Thoracic aorta (tissue), 2 donors: ENCODE data around the gene ACSL6. TPM values are rescaled to one million over a fixed set of nuclear protein-coding genes. Genes with fewer than 3 reads are reported as not detected.
"Not testable (repeated sequence)": the region's sequence is repeated elsewhere in the genome, so short reads cannot be mapped to it uniquely, and the experiment has no call there.

ENCODE experiments used
- ATAC-seq: fragments of 150-250 bp; one replicate; pipeline ENCODE4 v1.8.0; 2017; ENCODE audit warnings: low read depth; ENCODE audit not compliant: insufficient number of reproducible peaks, low FRiP score
- DNase-seq: peaks from one replicate; pipeline ENCODE4 v3.0.0-alpha.2; 2020; ENCODE audit warnings: low spot score
- H3K27ac ChIP-seq, 2 donors: fragments of 200-600 bp; sonication (generic); 1 replicate in 1 of 2; 2 replicates in 1 of 2; pipeline ENCODE4 v1.5.1; 2016; ENCODE audit warnings: mild to moderate bottlenecking in 2 of 2, moderate library complexity in 2 of 2
- H3K27me3 ChIP-seq: fragments of 200-600 bp; sonication (generic); replicated peaks from 2 replicates; pipeline ENCODE4 v1.6.0; 2016; ENCODE audit warnings: mild to moderate bottlenecking; ENCODE audit not compliant: insufficient read depth
- H3K36me3 ChIP-seq: fragments of 200-600 bp; sonication (generic); one replicate; pipeline ENCODE4 v1.5.1; 2016
- H3K4me1 ChIP-seq, 2 donors: fragments of 200-600 bp; sonication (generic); 1 replicate in 1 of 2; 2 replicates in 1 of 2; pipeline versions ENCODE4 v1.5.1 to v1.6.0; 2016; ENCODE audit warnings: low read depth in 2 of 2, mild to moderate bottlenecking in 1 of 2; ENCODE audit not compliant: control insufficient read depth in 1 of 2
- H3K4me3 ChIP-seq: fragments of 200-600 bp; sonication (generic); 2 replicates; pipeline ENCODE4 v1.5.1; 2016; ENCODE audit warnings: mild to moderate bottlenecking
- H3K9me3 ChIP-seq: fragments of 200-600 bp; sonication (generic); 2 replicates; pipeline ENCODE4 v1.5.1; 2016
- total RNA-seq, 2 donors: library from RNA; depleted of rRNA; stranded (reverse); fragments of >200 nt; gene quantifications; one replicate each; pipeline versions ENCODE4 v1.1.0 to v1.2.3, GENCODE V29; 2016
- TF ChIP-seq, protein P1 (sequence below): fragments of 200-600 bp; sonication (generic); IDR thresholded peaks from one replicate; pipeline ENCODE4 v1.5.1; 2019; ENCODE audit warnings: antibody characterized with exemption

ACSL6 gene
- total RNA-seq, 2 donors from 2014 or later, result 1.6 TPM

DNA sequence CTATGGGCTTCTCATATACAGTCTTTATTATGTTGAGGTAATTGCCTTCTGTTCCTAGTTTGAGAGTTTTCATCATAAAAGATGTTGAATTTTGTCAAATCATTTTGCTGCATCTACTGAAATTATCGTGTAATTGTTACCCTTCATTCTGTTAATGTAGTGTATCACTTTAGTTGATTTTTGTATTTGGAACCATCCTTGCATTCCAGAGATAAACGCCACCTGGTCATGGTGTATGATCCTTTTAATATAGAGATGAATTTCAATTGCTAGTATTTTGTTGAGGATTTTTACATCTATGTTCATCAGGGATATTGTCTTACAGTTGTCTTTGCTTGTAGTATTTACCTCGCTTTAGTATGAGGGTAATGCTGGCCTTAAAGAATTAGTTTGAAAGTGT is 85.3 kb downstream of the ACSL6 start:
- Histone ChIP-seq H3K9me3 (peaks cover 26% of the 10 kb centered on the region), H3K36me3 (no peaks in the 10 kb centered on the region), H3K27me3 (no peaks in the 10 kb centered on the region), H3K27ac (no peak overlapping the region), H3K4me3 (no peak overlapping the region), H3K4me1 (no peaks in the 10 kb centered on the region)
- DNase-seq, result no peak
- ATAC-seq, result no peak
- TF ChIP-seq, protein P1, sequence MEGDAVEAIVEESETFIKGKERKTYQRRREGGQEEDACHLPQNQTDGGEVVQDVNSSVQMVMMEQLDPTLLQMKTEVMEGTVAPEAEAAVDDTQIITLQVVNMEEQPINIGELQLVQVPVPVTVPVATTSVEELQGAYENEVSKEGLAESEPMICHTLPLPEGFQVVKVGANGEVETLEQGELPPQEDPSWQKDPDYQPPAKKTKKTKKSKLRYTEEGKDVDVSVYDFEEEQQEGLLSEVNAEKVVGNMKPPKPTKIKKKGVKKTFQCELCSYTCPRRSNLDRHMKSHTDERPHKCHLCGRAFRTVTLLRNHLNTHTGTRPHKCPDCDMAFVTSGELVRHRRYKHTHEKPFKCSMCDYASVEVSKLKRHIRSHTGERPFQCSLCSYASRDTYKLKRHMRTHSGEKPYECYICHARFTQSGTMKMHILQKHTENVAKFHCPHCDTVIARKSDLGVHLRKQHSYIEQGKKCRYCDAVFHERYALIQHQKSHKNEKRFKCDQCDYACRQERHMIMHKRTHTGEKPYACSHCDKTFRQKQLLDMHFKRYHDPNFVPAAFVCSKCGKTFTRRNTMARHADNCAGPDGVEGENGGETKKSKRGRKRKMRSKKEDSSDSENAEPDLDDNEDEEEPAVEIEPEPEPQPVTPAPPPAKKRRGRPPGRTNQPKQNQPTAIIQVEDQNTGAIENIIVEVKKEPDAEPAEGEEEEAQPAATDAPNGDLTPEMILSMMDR, result no peak

DNA sequence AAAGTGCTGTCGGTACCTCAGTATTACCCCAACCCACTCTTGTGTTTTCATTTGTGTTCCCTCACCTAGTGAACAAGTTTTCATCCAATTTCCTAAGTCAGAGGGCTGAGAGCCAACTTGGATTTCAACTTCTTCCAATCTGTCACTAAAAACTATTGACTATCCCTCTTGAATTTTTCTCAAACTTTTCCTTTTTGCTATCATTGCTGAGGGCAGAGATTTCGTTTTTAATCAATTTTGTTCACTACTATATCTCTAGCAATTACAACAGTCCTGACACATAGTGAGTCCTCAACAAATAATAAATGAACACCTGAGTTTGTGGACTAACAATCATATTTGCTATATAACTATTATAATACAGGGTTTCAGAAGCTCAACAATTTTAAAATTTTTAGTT is 95.0 kb downstream of the ACSL6 start:
- H3K4me1 ChIP-seq, result no peaks in the 10 kb centered on the region
- ATAC-seq (no peak), DNase-seq (no peak)
- TF ChIP-seq, protein P1, result no peak
- no peaks in the 10 kb centered on the region for H3K36me3 ChIP-seq
- no peaks in the 10 kb centered on the region for H3K9me3 ChIP-seq
- H3K27ac ChIP-seq, result no peak overlapping the region
- no peak overlapping the region for H3K4me3 ChIP-seq
- H3K27me3 ChIP-seq, result no peaks in the 10 kb centered on the region

DNA sequence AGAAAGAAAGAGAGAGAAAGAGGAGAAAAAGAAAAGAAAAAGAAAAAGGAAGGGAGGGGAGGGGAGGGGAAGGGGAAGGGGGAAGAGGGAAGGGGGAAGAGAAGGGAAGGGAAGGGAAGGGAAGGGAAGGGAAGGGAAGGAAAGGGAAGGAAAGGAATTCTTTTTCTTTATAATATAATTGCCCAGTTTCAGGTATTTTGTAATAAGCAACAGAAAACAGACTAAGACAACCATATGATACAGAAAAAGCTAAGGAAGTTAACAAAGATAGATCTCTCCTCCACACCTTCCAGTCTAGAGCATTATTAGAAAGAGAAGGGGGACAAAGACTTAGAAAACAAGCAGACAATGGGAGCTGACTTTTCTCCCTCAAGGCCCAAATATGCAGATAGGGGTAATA is 97.0 kb downstream of the ACSL6 start:
- Histone ChIP-seq H3K9me3 (no peaks in the 10 kb centered on the region), H3K27ac (no peak overlapping the region), H3K4me1 (no peaks in the 10 kb centered on the region), H3K27me3 (no peaks in the 10 kb centered on the region), H3K36me3 (no peaks in the 10 kb centered on the region), H3K4me3 (no peak overlapping the region)
- DNase-seq (no peak), ATAC-seq (no peak)
- TF ChIP-seq, protein P1, result no peak

DNA sequence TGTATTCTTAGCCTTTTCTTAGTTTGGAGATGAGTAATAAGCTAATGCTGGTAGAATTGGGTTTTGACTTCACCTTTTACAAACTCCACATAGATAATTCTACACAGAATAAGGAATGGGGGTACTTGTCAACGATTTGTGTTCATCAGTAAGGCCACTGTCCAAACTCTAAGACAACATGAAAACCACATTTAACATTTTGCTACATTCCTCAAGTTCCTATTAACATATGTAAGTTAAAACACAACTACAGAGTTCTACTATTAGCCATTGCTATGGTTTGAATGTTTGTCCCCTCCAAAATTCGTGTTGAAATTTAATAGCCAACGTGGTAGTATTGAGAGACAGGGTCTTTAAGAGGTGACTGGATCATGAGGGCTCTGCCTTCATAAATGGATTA is 97.9 kb downstream of the ACSL6 start:
- H3K4me3 ChIP-seq, result no peak overlapping the region
- H3K4me1 ChIP-seq, result no peaks in the 10 kb centered on the region
- no peaks in the 10 kb centered on the region for H3K9me3 ChIP-seq
- no peak for ATAC-seq
- TF ChIP-seq, protein P1, result no peak
- H3K27ac ChIP-seq, result no peak overlapping the region
- H3K36me3 ChIP-seq, result no peaks in the 10 kb centered on the region
- H3K27me3 ChIP-seq, result no peaks in the 10 kb centered on the region
- no peak for DNase-seq

DNA sequence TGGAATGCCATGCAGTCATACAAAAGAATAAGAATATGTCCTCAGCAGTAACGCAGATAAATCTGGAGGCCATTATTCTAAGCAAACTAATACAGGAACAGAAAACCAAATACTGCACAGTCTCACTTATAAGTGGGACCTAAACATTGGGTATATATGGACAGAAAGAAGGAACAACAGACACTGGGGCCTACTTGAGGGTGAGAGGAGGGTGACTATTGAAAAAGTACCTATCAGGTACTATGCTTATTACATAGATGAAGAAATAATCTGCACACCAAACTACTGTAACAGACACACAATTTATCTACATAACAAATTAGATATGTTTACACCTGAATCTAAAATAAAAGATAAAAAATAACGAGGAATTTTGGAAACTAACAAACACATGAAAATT is 104.8 kb downstream of the ACSL6 start:
- H3K4me3 ChIP-seq, result no peak overlapping the region
- ATAC-seq, result no peak

DNA sequence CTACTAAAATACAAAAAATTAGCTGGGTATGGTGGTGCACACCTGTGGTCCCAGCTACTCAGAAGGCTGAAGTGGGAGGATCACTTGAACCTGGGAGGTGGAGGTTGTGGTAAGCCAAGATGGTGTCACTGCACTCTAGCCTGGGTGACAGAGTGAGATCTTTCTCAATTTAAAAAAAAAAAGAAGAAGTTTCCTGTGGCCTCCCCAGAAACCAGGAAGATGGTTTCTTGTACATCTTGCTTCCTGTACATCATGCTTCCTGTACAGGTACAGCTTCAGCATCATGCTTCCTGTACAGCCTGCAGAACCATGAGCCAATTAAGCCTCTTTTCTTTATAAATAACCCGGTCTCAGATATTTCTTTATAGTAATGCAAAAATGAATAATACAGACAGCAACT is 109.2 kb downstream of the ACSL6 start:
- not testable (repeated sequence) for H3K36me3 ChIP-seq, H3K4me3 ChIP-seq, H3K9me3 ChIP-seq, H3K4me1 ChIP-seq, H3K27me3 ChIP-seq, ATAC-seq, H3K27ac ChIP-seq, DNase-seq

More for the DNA sequence above, 104.8 kb downstream of the ACSL6 start:
- no peak overlapping the region for H3K27ac ChIP-seq
- DNase-seq, result no peak
- H3K36me3 ChIP-seq, result no peaks in the 10 kb centered on the region
- TF ChIP-seq, protein P1, result no peak
- no peaks in the 10 kb centered on the region for H3K4me1 ChIP-seq
- no peaks in the 10 kb centered on the region for H3K27me3 ChIP-seq
- H3K9me3 ChIP-seq, result no peaks in the 10 kb centered on the region
